Fibroblast of skin of right quadriceps (primary cell): ENCODE results near the gene TIGD3.

Source experiments
- DNase-seq: peaks from one replicate; pipeline ENCODE4 v3.0.0-alpha.2; 2013

The TIGD3 gene

DNA sequence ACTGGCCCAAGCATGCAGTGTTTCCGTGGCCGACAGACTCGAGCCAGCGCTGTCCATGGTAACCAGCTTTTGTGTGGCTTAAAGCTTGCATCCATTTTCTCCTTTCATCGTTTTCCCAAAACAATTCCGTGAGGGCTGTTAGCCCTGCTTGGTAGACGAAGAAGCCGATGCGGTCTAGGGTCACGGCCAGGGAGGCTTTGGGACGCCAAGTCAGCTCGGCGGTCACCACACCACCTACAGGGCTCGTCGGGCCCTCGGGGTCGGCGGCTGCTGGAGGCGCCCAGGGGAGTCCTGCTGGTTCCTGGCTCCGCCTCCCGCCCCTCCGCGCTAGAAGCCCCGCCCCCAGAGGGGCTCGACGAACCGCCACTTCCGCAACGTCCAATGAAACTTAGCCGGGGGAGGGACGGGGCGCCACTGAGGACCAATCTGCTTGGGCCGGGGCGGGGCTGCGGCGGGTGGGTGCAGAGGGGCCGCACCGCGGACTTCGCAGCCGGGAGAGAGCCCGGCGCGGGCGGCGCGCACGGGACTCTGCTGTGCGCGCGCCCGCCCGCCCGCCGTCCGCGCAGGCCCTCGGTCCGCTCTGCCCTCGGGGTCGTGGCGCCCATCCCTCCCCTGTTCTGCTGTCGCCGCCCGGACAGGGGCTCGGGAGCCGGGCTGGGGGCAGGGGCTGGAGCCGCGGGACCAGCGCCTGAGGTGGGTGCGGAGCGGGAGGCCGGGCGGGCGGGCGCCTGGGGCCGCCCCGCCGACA lies at the start of gene TIGD3:
TSS of gene TIGD3 (plus strand) at position 487 of the 748 bp plus-strand sequence. CDS start 1,058 bp downstream, outside the sequence.
- peak; percentile 93 for DNase-seq

- DNase-seq: peak; percentile 31
Measured at GRCh38 chr11:65305501-65306268, 48.9 kb upstream of the TIGD3 start.

GRCh38 chr11:65307298-65308229 lies 47.0 kb upstream of the TIGD3 start:
- no peak for DNase-seq

DNA sequence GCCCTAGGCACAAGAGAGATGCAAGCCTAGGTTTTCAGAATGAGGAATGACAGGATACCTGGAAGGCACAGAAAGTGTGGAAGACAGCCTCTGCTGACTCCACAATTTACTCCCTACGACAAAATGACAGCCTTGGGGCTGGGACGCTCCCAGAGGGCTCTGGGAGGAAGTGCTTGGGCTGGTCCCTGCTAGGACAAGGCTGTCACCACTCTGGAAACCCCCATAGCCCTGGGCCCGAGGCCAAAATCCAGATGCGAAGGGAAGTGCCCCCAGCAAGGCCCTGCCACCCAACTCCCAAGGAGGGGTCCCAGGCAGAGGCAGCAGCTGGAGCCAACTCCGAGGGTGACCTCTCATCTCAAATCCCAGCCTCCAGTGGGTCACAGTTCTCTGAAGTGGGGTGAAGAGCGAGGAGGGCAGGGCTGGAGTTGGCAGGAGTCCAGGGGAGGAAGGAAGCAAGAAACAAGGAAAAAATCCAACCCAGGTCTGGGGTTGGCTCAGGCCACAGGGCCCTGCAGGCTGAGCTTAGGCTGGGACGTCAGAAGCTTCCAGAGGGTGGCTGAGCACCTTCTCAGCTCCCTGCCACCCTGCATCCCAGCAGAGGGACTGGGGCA lies 46.2 kb upstream of the TIGD3 start:
- no peak for DNase-seq

GRCh38 chr11:65309006-65309405 lies 45.5 kb upstream of the TIGD3 start:
- DNase-seq: no peak

GRCh38 chr11:65310215-65310614 lies 44.3 kb upstream of the TIGD3 start:
- DNase-seq: peak; percentile 38

DNA sequence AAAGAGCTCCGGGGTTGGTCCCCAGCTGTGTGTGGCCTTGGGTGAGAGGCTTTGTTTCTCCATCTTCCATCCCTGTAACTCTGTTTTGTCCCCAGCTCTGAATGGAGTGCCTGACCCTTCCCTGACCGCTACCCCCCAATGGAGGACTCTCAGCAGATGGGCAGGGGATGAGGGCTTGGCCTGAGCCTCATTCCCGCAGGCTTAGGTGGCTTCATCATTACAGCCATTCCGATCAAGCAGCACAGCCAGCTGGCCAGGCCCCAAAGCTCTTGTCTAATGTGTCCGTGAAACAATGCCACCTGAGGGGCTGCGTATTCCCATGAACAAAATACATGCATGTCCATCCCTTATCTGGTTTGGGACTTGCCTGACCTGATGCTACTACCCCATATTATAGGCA lies 43.8 kb upstream of the TIGD3 start:
- peak; percentile 21 for DNase-seq

GRCh38 chr11:65311170-65311678 lies 43.3 kb upstream of the TIGD3 start:
- DNase-seq: peak; percentile 17

DNA sequence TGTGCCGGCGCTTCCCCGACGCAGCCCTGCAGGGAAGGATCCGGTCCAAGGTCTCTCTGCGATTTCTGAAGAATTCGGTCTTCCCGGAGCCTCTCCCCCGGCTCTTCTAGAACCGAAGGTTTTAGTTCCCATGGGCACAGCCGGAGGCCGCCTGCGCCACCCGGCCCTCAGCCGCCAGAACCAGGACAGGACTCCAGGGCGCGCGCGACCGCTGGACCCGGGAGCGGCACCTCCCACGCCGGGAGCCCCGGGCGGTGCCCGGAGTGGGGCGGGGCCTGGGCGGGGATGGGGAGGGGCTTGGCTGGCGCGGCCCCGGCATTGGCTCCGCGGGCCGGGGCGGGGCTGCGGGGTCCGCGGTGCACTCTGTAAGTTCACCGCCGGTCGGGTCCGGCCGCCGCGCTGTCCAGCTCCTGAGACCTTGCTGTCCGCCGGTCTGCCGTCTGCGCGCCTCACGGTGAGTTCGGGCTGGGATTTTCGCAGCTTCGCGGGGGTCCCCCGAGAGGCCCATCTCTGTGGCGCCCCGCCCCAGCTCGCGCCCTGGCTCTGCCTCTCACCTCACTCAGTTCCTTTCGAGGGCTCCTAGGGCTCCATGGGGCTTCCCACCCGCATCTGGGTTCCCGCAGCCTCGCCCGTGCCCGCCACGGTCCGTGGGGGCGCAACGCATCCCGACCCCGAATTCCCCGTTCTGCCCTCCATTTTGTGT lies 39.9 kb upstream of the TIGD3 start, which contains the start of gene CDC42EP2:
TSS of gene CDC42EP2 (plus strand) at position 366 of the 703 bp plus-strand sequence. CDS start 6,033 bp downstream, outside the sequence.
- peak; percentile 70 for DNase-seq

DNA sequence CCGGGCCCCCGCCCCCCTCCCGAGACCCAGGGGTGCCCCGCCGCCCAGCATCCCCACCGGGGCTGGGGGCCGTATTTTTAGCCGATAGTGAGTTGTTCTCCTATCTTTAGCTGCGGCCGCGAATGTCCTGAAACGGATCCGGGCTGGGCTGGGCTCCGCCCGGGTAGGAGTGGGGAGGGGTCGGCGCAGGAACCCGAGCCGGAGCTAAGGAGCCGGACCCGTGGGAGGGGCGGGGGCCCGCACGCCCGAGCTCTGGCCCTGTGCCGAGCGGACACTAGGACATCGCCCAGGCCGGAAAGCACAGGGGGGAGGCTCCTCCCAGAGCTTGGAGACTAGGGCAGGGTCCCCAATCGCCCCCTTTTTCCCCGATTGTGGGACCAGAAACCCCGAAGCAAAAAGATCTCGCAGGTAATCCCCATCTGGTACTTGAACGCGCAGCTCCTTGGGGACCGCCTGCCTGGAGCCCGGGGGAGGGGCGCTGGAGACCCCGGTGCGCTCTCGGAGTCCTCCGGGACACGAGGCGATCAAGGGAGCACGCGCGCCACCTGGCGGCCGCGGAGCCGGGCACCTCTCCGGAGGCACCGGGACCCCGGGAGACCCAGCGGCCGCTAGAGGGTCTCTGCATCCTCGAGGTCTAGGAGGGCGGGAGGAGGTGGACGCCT lies 39.2 kb upstream of the TIGD3 start:
- DNase-seq: peak; percentile 72

GRCh38 chr11:65315866-65316226 lies 38.7 kb upstream of the TIGD3 start:
- DNase-seq: no peak

GRCh38 chr11:65316227-65317024 lies 38.1 kb upstream of the TIGD3 start:
- DNase-seq: peak; percentile 94

- DNase-seq: peak; percentile 72
Measured at GRCh38 chr11:65317025-65317786, 37.3 kb upstream of the TIGD3 start.

DNA sequence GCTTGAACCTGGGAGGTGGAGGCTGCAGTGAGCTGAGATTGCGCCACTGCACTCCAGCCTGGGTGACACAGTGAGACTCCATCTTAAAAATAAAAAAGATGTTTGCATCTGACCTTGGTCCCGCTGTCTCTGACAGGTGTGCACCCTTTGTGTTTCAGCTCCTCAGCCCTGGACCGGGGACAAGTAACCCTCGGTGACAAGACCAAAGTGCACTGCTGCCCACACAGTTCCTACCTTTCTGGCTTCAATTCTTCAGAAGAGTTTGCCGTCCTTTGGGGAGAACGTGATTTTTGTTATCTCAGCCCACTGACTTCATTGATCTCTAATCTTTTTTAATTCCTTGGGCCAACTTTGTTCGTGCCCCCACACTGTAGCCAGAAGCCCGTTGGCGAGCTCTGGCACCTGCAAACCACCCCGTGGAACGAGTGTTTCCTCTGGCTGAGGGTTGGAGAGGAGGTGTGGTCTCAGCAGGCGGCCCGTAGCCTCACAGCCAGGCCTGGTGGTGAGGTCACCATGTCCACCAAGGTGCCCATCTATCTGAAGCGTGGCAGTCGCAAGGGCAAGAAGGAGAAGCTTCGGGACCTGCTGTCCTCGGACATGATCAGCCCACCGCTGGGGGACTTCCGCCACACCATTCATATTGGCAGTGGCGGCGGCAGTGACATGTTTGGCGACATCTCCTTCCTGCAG lies 34.0 kb upstream of the TIGD3 start:
- DNase-seq: no peak

DNA sequence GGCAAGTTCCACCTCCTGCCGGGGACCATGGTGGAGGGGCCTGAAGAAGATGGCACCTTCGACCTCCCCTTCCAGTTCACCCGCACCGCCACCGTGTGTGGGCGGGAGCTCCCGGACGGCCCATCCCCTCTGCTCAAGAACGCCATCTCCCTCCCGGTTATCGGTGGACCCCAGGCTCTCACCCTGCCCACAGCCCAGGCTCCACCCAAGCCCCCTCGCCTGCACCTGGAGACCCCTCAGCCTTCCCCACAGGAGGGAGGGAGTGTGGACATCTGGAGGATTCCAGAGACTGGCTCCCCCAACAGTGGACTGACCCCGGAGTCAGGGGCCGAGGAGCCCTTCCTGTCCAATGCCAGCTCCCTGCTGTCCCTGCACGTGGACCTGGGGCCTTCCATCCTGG lies 33.5 kb upstream of the TIGD3 start:
- DNase-seq: no peak

DNA sequence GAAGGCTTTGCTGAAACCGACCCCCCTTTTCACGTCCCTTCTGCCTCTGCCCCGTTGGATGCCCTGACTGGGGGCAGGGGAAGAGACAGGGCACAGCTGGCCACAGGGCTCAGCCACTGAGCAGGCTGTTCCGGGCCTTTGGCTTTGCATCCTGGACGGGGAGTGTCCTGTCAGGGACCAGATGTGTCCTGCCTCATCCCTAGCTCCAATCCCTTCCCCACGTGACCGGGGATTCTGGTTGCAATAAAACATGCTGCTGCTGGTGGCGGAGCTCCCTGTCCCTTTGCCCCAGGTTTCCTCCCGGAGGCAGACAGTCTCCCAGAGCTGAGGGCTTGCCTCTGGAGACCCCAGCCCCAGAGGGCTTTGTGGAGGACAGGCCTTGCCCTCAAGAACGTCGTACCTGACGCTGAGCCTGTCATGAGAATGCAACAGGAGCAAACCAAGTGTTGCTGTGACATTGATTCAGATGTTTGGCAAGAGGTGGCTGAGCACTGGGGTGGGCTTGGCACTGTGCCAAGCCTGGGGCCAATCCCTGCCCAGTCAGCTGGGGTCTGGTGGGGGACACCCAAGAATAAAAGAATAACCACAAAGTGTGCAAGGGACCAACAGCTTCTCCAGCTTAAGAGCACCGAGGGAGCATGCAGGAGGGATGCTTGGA lies 32.6 kb upstream of the TIGD3 start:
- DNase-seq: no peak

DNA sequence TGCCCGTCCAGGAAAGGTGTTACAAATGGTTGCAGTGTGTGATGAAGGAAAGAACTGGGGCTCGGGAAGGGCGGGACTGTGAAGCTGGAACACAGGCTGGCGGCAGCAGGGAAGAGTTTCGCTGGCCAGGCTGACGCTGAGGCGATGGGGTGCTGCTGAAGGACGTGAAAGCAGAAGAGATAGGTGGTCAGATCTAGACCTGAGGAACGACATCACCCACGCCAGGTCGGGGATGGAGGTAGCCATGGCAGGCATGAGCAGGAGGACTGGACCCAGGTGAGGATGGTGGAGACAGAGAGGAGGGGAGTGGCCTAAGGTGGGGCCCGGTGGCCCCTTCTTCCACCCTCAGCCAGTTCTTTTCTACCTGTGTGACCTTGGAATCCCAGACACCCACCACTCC lies 30.7 kb upstream of the TIGD3 start:
- DNase-seq: no peak

DNA sequence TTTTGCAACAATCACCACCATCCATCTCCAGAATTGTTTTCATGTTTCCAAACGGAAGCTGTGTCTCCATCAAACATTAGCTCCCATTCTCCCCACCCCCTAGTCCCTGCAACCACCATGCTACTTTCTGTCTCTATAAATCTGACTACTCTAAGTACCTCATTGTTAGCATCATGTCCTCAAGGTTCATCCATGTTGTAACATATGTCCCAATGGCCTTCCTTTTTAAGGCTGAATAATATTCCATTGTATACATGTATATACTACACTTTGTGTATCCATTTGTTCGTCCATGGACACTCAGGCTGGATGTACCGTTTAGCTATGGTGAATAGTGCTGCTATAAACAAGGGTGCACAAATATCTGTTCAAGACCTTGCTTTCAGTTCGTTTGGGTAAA lies 29.1 kb upstream of the TIGD3 start:
- no peak for DNase-seq
